Tibial artery (tissue), 4 donors: Measurements from ENCODE around the gene MAEA.
A peak's percentile ranks its signal among the peaks of the same experiment; 100 is the strongest.
"Not testable (repeated sequence)": the region's sequence is repeated elsewhere in the genome, so short reads cannot be mapped to it uniquely, and the experiment has no call there.

Experiments used
- DNase-seq, 2 donors: peaks; one replicate each; pipeline ENCODE4 v3.0.0-alpha.2; 2019
- H3K27ac ChIP-seq, 2 donors: fragments of 200-600 bp; sonication (generic) in 1 of 2; 1 replicate in 1 of 2; 2 replicates in 1 of 2; pipeline ENCODE4 v1.5.1; 2018 to 2019; ENCODE audit warnings: mild to moderate bottlenecking in 1 of 2
- H3K27me3 ChIP-seq, 2 donors: fragments of 200-600 bp; sonication (generic) in 1 of 2; one replicate each; pipeline versions ENCODE4 v1.5.1 to v1.6.0; 2016 to 2019
- H3K36me3 ChIP-seq, 3 donors: fragments of 200-600 bp; sonication (generic) in 2 of 3; one replicate each; pipeline ENCODE4 v1.5.1; 2016 to 2019; ENCODE audit warnings: mild to moderate bottlenecking in 2 of 3
- H3K4me1 ChIP-seq, 4 donors: fragments of 200-600 bp; sonication (generic) in 2 of 4; 1 replicate in 3 of 4; 2 replicates in 1 of 4; pipeline ENCODE4 v1.5.1; 2016 to 2019
- H3K4me3 ChIP-seq, 2 donors: fragments of 200-600 bp; sonication (generic) in 1 of 2; 1 replicate in 1 of 2; 2 replicates in 1 of 2; pipeline ENCODE4 v1.5.1; 2018 to 2019; ENCODE audit warnings: mild to moderate bottlenecking in 2 of 2
- H3K9me3 ChIP-seq, 3 donors: fragments of 200-600 bp; sonication (generic) in 1 of 3; one replicate each; pipeline ENCODE4 v1.5.1; 2016 to 2019
- CTCF ChIP-seq, 2 experiments: fragments of 200-600 bp in 1 of 2; fragments of 450-650 bp in 1 of 2; IDR thresholded peaks; one replicate each; pipeline ENCODE4 v1.5.1; 2017 to 2019; ENCODE audit warnings: antibody characterized with exemption in 2 of 2, mild to moderate bottlenecking in 1 of 2, moderate library complexity in 1 of 2
- intact Hi-C: fragments of 100-400 bp; cut with DNase I; formaldehyde crosslinking; loops from one replicate; pipeline ENCODE4 v1.15.0; 2023; ENCODE audit warnings: low total_unique reads

Gene MAEA

GRCh38 chr4:1331591-1332353 is 42.1 kb downstream of the MAEA start:
- no peak for TF ChIP-seq CTCF (IDR thresholded peaks at IDR 0.05)
- no peak overlapping the region for H3K27ac ChIP-seq
- intact Hi-C loops, result no loop called here
- no peak overlapping the region for H3K4me3 ChIP-seq
- peaks cover 36 to 87% (median 78%) of the 10 kb centered on the region in 3 donors for H3K36me3 ChIP-seq
- no peaks in the 10 kb centered on the region for H3K9me3 ChIP-seq
- H3K4me1 ChIP-seq, result peaks cover 0 to 6% (median 0%) of the 10 kb centered on the region in 4 donors
- DNase-seq, result no peak
- no peaks in the 10 kb centered on the region for H3K27me3 ChIP-seq

- Histone ChIP-seq H3K27ac (no peak overlapping the region), H3K9me3 (no peaks in the 10 kb centered on the region), H3K4me1 (peaks cover 0 to 6% (median 0%) of the 10 kb centered on the region in 4 donors), H3K27me3 (no peaks in the 10 kb centered on the region), H3K4me3 (no peak overlapping the region), H3K36me3 (peaks cover 40 to 87% (median 78%) of the 10 kb centered on the region in 3 donors)
- no peak for TF ChIP-seq CTCF (IDR thresholded peaks at IDR 0.05)
- intact Hi-C loops, result no loop called here
- peak in 1 of 2 donors; percentile 62 for DNase-seq
These were observed 43.0 kb downstream of the MAEA start for GRCh38 chr4:1332686-1333085.

- peaks cover 0 to 6% (median 0%) of the 10 kb centered on the region in 4 donors for H3K4me1 ChIP-seq
- DNase-seq, result peak in 1 of 2 donors; percentile 64
- no peak overlapping the region for H3K27ac ChIP-seq
- intact Hi-C loops, result no loop called here
- H3K36me3 ChIP-seq, result peaks cover 40 to 87% (median 78%) of the 10 kb centered on the region in 3 donors
- H3K9me3 ChIP-seq, result no peaks in the 10 kb centered on the region
- no peak for TF ChIP-seq CTCF (IDR thresholded peaks at IDR 0.05)
- H3K27me3 ChIP-seq, result no peaks in the 10 kb centered on the region
- H3K4me3 ChIP-seq, result no peak overlapping the region
These were observed 43.6 kb downstream of the MAEA start for GRCh38 chr4:1333256-1333655.

GRCh38 chr4:1333851-1334578 is 44.3 kb downstream of the MAEA start:
- H3K36me3 ChIP-seq, result peaks cover 41 to 87% (median 78%) of the 10 kb centered on the region in 3 donors
- H3K27me3 ChIP-seq, DNase-seq, H3K9me3 ChIP-seq, H3K4me1 ChIP-seq, H3K4me3 ChIP-seq, intact Hi-C loops, H3K27ac ChIP-seq: not testable (repeated sequence)

GRCh38 chr4:1334579-1334895 is 44.8 kb downstream of the MAEA start:
- peaks cover 46 to 87% (median 78%) of the 10 kb centered on the region in 3 donors for H3K36me3 ChIP-seq
- H3K9me3 ChIP-seq, result no peaks in the 10 kb centered on the region
- TF ChIP-seq CTCF (IDR thresholded peaks at IDR 0.05), result no peak
- no peak for DNase-seq
- intact Hi-C loops, result no loop called here
- no peak overlapping the region for H3K27ac ChIP-seq
- no peak overlapping the region for H3K4me3 ChIP-seq
- H3K4me1 ChIP-seq, result peaks cover 0 to 6% (median 0%) of the 10 kb centered on the region in 4 donors
- no peaks in the 10 kb centered on the region for H3K27me3 ChIP-seq

- H3K27ac ChIP-seq, H3K27me3 ChIP-seq, intact Hi-C loops, H3K4me3 ChIP-seq, DNase-seq, H3K4me1 ChIP-seq, H3K9me3 ChIP-seq: not testable (repeated sequence)
- H3K36me3 ChIP-seq, result peaks cover 54 to 88% (median 79%) of the 10 kb centered on the region in 3 donors
These were observed 45.6 kb downstream of the MAEA start for GRCh38 chr4:1335193-1335883.
